GM19025 (cell line): ENCODE data around the gene TBCK.

Experiments used
- ATAC-seq: cut with Tn5 transposase; IDR thresholded peaks from one replicate; pipeline ENCODE4 v1.9.1; 2021; ENCODE audit warnings: mild to moderate bottlenecking, low read depth, moderate library complexity; ENCODE audit not compliant: unreplicated experiment

The TBCK gene

DNA sequence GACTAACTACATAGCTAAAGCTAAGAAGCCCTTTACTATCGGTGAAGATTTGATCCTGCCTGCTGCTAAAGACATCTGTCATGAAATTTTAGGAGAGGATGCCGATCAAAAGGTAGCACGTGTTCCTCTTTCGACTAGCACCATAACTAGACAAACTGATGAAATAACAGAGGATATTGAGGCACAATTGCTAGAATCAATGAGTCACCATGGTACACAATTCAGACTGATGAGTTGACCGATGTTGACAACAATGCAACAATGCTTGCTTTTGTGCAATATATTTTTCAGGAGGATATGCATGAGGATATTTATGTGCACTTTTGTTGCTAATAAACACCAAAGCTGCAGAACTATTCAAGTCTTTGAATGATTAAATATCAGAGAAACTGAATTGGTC, 24.3 kb downstream of the TBCK start:
- no peak for ATAC-seq

DNA sequence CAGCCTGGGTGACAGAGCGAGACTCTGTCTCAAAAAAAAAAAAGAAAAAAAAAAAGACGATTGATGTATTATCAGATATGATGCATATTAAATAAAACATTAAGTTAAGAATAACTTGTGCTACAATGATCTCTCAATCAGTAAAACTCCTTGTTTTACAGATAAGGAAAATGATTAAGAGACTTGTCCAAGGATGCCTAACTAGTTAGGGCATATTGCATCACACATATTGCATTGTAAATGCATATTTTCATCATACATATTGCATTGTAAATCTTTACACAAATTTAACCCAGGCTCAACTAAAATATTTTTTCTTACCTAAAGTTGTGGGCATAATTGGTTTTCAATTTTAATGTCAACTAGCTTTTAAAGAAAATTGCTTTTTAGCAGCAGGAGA, 26.3 kb downstream of the TBCK start:
- ATAC-seq, result no peak

DNA sequence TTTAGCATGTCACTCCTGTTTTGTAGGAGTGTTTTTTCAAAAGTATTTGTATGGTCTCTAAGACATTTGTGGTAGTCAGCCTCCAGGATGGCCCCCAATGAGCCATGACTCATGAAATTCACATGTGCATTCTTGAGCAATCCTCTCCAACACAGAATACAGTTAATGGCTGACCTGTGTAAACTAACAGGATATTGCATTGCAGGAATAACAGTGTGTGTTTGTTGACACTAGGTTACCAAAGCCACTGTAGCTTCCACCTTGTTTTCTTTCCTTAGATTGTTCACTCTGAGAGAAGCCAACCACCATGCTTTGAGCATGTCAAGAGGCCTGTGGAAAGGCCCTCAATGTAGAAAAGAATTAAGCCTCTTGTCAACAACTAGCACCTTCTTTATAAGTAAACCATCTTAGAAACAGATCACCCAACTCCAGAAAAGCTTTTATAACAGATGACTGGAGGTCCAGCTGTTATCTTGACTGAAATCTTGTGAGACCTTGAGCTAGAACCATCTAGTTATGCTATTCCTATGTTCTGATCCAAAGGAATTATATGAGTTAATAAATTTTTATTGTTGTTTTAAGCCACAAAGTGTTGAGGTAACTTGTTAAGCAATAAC, 28.5 kb downstream of the TBCK start:
- no peak for ATAC-seq

DNA sequence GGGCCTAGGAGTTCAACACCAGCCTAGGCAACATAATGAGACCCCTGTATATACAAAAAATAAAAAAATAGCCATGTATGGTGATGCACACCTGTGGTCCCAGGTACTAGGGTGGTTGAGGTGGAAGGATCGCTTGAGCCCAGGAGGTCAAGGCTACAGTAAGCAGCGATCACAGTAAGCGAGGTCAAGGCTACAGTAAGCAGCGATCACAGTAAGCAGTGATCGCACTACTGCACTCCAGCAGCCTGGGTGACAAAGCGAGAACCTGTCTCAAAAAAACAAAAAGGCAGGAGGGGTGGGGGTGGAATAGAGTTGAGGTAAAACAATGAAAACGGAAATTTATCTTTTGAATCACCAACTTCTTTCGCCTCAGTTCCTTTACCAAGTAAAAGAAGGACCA, 29.4 kb downstream of the TBCK start:
- ATAC-seq, result no peak

DNA sequence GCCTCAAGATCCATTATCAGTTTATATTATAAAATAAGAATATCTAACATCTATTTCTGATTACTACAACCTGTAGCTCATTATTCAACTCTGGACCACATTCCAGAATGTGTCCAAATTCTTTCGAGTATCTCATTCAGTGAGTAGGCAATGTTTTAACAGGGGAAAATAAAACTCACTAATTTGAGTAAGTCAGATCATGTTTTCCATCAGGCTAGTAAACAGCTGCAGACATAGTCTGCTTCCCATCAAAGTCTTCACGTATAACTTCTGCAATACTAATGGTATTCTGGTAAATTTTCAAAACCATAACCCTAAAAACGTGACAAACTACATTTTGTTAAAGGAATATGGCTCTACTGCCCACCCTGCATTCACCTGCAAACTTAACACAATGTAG, 31.8 kb downstream of the TBCK start:
- ATAC-seq, result no peak

DNA sequence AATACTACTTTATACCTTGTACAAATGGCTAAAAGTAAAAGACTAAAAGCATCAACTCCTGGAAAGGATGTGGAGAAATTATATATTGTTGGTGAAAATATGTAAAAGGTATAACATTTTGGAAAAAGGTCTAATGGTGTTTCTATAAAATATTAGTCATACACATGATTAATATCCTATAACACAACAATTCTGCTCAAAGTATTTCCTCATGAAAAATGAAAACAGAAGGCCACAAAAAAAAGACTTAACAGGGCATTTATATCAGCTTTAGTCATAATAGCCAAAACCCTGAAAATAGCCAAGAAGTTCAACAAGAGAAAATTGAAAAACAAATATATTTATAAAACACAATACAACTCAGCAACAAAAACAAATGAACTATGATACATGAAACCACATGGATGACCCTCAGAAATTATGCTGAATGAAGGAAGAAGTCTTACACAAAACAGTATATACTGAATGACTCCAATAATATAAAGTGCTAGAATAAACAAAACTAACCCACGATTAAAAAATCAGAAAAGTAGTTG, 38.8 kb downstream of the TBCK start:
- ATAC-seq, result no peak

DNA sequence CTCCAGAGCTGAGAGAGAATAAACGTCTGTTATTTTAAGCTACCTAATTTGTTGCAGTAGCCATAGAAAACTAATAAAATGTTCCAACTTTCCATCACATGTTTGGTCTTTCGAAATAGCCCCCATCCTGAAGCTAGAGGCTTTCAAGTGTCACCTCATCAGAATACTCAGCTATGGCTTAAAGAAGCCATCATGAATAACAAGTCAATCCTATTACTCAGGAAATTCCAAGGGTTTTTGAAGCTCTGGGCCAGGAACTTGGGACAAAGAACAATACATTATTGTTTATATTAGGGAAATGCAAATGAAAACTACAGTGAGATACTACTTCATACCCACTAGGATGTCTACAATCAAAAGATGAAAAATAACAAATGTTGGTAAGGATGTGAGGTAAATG, 42.2 kb downstream of the TBCK start:
- ATAC-seq, result no peak

DNA sequence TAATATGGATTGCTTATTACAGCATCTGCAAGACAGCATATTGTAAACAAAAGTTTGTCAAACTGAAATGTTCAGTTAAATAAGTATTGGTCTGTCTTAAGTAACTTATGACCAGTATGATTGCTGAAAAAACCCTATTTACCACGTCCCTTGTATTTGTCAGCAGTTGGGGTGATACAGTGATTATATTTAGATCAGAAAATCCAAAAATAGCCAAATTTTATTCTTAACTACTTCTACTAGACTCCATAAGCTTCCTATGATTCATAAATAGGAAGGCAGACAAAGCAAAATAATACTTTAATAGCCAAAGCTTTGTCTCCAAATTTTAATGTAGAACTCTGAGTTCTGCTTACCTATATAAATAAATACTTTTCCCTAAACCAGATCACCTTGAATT, 45.3 kb downstream of the TBCK start:
- ATAC-seq, result no peak

DNA sequence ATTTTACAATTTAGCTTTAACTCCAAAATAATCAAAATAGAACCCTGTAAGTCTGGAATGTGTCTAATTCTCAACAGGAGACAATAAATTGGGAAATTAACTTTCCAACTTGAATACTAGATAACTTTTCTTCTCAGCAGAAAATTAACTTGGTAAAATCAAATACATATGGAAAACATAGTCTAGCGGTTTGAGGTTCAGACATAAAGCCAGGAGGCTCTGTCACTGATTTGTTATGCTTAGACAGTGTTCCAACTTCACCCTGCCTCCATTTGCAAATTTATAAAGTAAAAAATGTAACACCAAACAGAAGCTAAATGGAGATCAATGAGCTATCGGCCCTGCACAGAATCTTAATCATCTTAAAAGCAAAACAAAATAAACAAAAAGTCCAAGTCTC, 46.3 kb downstream of the TBCK start:
- no peak for ATAC-seq

DNA sequence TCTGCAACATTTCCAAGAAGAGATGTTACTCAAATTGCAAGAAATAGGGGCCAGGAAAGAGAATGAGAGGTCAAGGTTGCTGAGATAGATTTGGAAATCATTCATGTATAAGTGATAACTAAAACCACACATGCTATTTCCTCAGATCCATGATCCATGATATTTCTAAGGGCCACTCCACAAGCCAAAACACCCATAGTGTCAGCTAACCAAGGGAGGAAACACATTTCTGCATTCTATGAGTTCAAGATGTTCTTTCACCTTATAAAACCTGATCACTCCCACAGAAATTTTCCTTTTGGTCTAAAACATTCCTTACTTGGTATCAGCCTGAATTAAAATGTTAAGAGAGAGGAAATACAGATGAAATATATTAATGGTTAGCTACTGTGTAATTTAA, 47.2 kb downstream of the TBCK start:
- no peak for ATAC-seq

DNA sequence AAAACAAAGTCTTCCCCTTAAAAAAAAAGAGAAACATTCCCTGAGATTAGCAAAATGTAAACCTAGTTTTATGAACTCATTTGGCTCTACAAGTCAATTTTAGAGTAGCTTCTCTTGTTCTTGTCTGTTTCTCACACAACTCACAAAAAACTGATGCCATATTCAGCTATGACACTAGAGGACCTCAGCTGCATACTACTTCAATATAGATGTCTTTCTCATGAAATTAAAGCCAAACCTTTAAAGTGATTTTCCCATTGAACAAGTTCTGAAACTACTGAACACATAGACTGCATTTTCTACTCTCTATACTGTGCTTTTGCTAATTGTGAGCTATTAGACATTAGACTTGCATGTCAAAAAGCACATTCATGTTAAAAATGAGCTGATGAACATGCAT, 49.8 kb downstream of the TBCK start:
- ATAC-seq, result no peak

DNA sequence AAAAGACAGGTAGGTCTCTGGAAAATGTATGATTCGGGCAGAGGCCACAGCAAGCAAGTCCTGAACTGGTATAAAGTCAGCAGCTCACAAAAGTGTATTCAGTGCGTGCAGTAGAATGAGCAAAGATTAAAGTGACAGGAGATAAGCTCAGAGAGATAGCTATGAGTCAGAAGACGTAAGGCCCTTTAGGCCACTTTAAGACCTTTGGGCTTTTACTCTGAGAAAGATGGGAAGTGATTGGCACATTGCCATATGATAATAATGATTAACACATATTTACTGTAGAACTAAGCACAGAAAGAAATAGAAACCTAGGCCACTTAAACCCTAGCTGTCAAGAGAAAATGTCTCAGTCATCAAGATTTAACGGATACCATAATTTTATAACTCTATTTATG, 51.7 kb downstream of the TBCK start:
- no peak for ATAC-seq

DNA sequence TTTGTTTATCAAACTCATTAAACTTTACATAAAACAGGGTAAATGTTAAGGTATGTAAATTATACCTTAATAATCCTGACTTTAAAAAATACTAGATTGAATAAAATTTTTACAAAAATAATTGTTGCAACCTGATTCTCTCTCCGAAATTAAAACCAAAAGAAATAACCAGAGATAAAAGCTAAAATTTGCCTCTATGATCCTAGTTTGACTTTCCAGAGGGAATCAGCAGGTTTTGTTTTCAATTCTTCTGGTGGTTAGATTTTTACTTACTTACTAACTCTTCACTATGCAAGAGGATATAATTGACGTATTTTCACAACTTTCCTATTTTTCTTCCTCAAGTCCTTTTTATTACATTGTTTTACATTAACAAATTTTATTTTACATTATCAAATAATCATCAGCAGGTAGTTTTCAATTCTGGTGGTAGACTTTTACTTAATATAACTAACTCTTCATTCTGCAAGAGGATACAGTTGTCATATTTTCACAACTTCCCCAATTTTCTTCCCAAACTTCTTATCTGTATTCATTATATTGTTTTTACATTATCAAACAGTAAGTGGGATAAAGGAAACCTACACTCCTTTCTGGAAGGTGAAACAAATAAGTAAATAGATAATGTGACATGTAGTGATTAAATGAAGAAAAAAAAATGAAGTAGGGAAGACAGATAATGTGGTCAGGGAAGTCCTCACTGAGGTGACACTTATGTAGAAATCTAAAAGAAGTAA, 52.2 kb downstream of the TBCK start:
- no peak for ATAC-seq

DNA sequence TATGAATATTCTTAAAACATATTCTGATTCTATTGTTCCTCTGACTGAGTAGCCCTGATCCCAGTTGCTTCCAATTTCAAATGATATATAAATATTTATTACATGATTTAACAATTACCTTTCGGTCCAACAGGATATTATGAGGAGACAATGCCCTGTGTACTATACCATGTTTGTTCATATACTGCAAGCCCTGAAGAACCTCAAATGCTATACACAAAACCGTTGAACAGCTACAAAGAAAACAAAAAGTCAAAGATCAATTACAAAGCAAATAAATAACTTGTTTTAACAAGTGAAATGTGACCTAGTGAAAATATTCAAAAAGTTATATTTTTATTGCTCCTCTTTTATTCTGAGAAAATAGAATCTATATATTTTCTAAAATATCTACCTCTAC, 54.0 kb downstream of the TBCK start:
- ATAC-seq, result no peak

DNA sequence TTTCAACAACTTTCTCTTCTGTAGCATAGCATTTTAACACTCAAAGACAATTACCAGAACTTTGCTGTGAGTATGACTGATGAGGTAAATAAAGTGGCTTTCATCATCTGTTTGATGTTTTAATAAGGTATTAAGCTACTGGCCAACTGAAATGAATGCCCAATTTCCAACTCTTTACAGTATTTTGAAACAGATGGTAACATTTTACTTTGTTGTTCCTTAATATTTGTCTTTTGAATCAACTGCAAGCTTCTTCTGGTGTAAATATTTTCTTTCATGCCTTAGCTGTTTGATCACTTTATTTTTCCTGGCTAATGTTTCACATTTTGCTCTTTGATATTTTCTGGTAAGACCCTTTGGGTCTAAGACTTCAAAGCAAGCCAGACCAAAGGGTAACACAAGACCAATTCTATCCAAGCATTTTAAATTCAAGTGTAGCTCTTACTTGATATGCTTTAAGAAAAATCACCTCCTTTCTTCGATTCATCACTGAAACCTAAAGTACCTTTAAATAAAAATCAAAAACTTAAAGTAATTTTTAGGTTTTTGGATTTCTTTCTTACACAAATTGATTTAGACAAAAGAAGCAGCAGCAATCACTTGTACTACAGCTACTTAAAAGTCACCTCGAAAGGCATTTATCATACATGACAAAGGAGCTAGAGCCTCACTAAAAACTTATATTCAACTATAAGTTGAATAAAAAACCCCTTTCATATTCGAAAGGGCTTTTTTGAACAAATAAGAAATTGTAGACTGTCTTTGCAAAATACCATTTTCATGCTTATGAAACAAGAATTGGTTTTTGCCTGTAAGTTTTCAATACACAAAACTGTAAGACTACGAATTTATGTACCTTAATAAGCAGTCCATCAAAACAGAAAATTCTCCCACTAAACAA, 57.6 kb downstream of the TBCK start:
- no peak for ATAC-seq

DNA sequence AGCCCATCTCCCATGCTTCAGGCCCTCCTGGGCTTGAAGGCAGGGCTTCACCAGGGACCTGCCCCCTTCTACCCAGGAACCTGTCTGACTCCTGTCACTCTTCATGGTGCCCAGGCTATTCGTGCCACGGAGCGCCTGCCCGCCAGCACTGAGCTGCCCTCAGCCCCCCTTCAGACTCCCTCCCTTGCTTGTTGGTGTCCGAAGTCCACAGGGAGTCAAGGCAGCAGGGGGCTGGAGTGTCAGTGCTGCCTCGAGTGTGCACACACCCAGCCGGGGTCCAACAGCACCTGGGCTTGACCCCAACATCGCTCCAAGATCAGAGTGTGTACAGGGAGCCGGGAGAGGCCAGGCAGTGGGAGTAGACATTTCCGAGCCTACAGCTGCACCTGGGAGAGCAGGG, 59.8 kb downstream of the TBCK start:
- no peak for ATAC-seq

DNA sequence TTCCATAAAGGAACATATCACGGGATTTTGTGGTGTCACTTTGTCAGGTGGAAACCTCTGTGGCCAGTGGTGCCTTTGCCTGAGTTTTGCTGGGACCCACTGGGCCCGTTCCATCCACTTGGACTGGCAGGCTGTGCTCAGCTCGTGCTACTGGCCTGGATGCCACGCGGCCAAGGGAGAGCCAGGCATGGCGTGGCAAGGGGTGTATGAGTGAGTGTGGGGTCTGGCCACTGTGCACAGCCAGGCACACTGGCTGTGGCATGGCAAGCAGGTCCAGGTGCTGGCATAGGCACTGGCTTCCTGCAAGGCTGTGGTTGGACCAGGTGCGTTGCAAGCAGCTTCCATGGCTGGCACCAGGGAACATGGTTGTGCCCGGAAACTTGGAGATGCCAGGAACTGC, 60.8 kb downstream of the TBCK start:
- ATAC-seq, result no peak

DNA sequence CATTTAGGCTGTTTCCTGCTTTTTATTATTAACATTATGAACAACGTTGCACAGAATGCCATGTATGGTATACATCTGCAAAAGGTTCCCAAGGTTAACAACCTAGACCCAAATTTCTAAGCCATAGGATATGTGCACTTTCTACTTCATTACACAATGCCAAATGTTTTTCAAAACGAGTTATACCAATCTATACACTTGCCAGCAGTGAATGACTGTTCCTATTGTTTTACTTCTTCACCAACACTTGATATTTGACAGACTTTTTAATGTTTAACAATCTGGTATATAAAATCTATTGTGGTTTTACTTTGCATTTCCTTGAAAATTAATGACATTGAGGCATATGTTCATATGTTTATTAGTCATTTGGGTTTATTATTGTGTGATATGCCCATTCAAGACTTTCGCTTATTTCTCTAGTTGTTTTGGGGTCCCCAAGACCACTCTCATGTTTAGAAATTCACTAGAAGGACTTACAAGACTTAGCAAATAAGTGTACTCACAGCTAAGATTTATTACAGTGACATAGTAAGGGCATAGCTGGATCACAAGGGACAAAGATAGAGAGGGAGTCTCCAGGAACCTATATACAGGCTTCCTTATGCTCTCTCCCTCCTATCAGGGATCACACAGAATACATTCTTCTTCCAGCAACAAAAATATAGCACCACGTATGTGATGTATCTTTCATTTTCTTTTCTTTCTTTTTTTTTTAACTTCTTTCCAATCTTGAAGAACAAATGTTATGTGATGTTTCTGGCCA, 62.5 kb downstream of the TBCK start:
- no peak for ATAC-seq

DNA sequence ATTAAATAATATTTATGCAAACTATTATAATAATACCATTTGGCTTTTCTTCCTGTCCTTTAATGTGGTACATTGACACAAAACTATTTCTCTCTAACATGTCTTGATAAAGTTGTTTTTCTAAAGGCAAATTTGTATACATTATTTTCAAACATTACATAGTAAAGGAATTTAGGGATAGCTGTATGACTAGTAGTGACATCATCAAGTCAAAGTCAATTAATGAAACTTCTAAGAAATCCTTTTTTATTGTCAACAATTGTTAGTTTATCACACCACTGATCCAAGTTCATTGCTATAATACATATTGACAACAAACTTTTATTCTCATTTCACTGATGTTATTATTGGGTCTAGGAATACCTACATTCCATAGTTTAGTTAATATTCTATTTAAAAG, 68.4 kb downstream of the TBCK start:
- ATAC-seq, result no peak

DNA sequence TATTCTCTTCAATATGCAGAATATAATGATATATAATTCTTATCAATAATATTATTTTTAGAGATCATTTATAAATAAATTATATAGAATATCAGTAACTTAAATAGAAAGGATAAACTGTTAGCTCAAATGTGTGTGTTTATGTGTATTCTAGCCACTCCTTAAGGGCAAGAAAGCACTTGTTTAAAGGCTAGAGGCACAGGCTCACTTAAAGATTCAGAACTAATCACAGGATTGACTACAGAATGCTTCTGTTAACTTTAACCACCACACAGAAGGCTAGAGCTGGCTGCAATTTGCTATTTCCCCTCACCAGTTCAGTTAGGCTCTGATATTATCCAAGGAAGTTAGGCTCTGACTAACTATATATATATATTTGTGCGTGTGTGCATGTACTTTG, 69.6 kb downstream of the TBCK start:
- no peak for ATAC-seq

DNA sequence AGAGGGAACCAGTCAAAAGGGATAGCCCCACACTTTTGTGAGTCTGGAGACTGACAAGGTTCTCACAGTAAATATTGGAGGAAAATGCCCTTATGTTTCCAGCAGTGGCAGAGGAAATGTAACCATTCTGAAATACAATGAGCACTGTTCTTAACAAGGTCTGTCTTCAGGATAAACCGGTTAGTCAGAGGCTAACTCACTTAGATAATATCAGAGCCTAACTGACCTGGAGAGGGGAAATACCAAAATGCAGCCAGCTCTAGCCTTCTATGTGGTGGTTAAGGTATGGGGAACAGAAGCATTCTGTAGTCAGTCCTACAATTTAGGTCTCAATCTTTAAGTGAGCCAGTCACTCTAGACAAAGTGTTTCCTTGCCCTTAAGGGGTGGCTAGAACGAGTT, 70.8 kb downstream of the TBCK start:
- no peak for ATAC-seq
